HG02981 (cell line): ENCODE data around the gene CRIP2.

Experiments used
- ATAC-seq: cut with Tn5 transposase; IDR thresholded peaks from one replicate; pipeline ENCODE4 v1.9.1; 2021; ENCODE audit warnings: mild to moderate bottlenecking, moderate library complexity; ENCODE audit not compliant: unreplicated experiment

CRIP2 gene

DNA sequence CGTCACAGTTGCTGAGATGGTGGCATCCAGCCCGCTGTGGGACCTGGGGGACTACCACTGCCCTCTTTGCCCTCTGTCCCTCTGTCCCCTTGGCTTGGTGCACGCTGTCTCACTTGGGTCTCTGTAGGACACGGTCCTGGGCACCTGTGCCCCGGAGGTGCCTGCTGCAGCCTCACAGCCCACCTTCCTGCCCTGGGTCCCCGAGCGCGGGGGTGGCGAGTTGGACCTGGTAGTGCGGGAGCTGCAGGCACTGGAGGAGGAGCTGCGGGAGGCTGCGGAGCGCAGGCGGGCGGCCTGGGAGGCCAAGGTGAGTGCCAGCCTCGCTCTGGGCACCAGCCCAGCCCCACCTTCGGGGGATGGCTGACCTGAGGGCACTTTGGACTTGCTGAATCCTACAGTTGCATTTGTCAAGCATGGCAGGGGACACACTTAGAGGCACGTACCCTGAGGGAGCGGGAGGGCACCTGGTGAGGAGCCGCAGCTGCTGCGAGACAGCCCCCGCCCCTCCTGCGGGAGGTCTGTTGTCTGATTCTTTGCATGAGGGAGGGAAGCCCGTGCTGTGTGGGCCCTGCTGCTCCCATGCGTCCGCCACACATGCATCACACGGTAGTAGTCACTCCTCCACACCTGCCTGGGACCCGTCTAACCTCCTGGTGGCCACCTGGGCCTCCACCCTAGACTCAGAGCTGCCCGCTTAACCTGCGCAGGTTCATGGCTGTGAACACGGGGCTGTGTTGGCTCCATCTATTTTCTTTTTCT lies 23.2 kb downstream of the CRIP2 start:
- ATAC-seq = no peak

DNA sequence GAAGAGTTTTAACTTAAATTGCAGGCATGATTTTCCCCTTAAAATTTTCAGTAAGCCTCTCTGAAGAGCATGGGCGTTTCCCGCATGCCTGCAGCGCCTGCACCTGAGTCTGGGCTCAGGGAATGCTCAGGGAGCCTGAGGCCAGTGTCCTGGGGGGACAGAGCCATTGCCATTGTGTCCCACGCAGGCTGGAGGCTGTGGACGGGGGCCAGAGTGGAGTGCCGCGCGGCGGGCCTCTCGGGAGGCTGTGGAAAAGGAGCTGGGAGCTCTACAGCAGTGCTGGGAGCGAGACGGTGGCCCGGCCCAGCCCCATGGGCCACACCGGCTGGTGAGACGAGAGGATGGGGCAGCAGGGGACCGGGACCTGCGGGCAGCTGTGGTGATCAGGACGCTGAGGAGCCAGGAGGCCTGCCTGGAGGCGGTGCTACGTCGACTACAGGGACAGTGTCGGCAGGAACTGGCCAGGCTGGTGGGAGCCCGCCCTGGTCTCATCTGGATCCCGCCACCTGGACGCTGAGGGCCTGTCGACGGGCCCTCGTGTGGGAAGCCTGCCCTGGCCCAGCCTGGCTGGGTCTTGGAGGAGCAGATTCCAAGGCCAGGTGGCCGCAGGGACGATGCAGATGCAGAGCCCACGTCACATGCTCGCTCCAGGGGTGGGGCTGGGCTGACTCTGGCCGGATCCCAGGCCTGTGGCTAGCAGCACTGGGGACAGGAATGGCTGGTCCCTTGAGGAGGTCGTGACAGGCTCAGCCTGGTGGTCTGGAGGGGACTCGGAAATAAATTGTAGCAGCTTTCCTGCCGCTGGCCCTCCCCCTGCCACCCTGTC lies 24.0 kb downstream of the CRIP2 start:
- ATAC-seq = no peak

DNA sequence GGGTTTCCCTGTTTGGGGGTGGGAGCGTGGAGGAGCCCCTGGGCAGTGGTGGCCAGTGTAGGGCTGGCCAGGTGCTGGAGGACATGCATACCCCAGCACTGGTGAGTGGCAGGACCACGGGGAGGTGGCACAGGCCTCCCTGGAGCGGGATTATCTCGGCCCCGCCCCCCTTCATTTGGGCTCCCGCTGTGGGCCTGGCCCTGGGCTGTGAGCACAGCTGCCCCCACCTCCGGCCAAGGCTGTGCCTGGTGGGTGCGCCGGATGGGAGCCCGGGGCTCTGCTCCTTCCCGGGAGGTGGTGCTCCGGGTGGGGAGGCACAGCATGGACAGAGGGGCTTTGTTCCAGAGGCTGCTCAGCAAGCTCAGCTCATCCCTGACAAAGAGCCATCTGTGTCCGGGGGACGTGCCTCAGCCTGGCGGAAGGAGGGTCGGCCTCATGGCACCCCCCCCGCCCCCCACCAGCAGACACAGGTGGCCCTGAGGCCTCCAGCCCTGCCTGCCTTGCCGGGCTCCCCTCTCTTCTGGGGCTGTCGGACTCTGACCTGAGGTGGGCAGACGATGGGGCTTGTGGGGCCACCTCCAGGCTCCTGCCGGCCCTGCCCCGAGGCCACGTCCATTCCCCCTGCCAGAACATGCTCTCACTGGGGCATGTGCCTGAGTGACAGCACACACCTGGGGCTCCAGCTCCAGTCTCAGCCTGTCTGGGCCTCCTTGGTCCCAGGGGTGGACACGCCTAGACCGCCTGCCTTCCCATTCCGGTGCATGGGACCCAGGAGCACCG lies 24.8 kb downstream of the CRIP2 start:
- ATAC-seq = no peak

DNA sequence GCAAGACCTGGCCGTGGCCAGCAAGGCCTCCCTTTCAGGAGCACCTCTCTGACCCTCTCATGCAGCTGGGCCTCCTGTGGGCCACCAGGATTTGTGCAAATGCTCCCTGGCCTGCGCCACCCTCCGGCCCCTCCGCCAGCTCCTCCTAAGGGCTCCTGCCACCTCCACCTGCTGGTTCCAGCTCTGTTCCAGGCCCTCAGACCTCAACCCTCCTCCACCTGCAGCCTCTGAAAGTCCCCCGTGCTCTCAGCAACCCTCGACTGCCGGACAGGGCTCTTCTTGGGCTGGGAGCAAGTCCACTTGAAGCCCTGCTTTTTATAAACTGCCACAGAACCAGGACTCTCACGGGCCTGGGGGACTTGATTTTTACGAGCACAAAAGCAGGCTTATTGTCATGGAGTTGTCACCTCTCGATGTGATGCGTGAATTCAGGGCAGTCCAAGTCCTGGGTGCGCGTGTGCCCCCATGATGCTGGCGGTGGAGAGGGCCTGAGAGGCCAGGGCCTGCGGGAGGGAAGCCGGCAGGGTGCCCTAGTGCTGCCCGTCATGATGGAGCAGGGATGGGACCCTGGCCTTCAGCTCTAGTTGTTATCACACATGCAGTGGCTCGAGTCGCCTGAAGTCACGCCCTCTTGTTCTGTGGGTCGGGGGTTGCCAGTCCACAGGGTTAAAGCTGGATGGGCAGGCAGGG lies 25.6 kb downstream of the CRIP2 start:
- no peak for ATAC-seq

DNA sequence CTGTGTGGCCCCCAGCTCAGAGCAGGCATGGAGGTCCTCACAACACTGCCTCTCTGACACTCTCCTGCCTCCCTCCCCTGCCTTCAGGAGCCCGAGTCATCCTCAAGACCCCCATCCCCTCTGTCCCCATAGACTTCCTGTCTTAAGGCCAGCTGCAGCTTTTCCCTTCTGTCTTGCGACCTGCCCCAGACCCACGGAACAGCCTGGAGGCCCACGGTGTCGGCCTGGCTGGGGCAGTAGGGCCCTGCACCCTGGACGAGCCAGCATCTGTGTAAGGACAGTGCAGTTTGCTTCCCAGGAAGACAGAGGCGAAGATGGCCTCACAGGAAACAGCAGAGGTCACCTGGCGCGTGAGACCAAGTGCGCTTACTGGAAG lies 26.1 kb downstream of the CRIP2 start:
- ATAC-seq = no peak

DNA sequence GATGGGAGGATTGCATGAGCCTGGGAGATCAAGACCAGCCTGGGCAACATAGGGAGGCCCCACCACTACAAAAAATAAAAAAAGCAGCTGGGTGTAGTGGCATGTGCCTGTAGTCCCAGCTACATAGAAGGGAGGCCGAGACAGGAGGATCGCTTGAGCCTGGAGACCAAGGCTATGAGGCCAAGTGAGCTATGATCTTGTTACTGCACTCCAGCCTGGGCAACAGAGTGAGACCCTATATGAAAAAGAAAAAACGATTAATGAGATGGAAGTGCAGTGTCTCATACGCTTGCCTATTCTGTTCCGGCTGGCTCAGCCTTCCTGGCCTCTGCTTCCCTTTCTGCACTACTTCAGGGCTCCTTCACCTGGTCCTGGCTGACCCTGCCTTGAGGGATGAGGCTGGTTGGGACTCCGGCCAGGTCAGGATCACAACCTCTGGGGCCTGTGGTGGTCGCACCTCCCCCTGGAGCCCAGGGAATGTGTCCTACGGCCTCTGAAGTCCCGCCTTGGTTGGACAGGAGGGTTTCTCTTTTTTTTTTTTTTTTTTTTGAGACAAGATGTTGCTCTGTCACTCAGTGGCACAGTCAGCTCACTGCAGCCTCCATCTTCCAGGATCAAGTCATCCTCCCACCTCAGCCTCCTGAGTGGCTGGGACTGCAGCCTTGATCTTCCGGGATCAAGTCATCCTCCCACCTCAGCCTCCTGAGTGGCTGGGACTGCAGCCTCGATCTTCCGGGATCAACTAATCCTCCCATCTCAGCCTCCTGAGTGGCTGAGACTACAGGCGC lies 27.1 kb downstream of the CRIP2 start:
- no peak for ATAC-seq

DNA sequence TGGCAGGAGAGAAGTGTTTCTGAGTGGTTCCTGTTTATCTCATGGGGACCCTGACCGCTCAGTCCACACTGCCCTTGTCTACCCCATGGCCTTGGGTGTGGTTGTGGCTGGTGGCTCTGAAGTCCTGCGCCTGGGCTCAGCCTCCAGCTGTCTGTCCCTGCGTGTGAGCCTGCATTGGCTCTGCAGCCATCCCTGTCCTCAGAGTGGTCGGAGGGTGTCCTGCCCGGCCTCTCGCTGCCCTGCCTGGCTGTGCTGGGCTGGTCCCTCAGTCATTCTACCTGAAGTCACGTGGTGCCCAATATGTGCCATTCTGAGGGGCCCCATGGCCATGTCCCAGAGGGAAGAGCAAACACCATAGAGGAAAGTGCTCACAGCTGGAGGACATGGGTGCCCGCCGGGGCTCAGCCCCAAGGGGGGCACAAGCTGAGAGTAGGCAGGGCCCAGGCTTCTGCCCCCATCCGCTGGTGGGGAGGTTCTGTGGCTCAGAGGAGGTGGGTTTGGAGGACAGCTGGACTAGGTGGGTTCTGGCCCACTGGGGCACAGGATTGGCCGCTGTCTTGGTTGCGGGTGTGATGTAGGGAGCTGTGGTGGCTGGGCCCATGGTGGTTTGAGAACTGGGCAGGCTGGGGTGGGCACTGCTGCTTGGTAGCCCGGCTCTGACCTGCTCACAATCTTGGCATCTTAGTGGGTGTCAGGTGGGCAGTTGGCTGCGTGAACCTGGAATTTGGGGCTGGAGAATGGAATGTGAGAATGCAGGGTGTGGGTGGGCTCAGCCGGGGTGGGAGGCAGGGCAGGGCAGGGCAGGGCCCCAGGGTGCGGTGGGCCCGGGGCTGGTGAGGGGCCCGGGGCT lies 28.1 kb downstream of the CRIP2 start:
- ATAC-seq = no peak

DNA sequence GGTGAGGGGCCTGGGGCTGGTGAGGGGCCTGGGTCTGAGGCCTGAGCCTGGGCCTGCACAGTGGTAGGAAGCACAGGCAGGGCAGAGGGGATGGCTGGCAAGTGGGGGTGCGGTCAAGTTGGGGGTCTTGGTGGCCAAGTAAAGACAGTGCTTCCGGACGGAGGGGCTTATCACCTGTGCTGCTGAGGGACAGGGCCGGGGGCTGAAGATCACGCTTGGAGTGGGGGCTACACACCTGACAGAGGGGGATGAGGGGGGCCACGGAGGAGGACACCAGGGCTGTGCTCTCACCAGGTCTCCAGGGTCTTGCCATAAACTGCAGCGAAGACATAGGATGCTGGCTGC lies 28.6 kb downstream of the CRIP2 start:
- no peak for ATAC-seq

DNA sequence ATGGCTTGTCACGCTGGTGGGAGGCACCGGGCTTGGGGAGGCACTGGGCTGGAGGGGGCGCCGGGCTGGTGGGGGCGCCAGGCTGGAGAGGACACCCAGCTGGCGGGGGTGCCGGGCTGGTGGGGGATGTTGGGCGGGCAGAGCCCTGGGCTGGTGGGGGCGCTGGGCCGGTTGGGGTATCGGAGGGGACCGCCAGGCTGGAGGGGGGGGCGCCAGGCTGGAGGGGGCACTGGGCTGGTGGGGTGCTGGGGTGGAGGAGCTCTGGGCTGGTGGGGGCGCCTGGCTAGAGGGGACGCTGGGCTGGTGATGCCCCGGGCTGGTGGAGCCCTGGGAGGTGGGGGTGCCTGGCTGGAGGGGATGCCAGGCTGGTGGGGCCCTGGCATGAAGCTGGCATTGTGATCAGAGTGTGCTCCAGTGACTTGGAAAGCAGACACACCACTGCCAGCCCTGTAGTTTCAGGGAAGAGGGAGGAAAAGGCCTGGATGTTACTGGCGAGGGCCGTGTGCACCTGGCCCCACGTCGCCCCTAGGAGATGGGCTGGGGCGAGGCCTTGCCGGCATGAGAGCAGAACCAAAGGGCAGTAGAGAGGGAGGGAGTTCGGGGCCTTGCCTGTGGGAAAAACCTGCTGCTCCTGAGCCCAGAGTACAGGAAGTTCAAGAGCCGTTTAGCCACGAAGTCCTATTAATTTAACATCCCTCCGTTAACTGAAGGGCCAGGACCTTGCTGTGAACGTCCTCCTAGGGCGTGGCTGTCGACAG lies 29.5 kb downstream of the CRIP2 start:
- ATAC-seq = no peak

DNA sequence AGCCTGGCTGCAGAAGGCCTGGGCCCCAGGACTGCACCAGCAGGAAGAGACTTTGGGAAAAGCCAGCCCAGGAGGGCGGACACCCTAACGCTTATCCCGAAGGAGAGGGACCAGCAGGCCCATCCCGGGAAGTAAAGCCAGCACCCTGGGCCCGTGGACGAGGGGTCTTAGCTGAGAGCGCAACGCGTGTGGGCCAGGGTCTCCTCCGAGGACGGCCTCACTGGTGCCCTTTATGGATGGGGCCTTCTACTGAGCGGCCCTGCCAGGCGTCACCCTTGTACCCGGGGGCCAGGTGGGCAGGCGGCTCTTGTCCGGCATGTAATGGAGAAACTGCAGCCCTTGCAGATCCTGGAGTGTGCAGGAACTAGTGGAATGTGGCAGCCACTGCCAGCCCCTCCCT lies 30.5 kb downstream of the CRIP2 start:
- ATAC-seq = no peak

DNA sequence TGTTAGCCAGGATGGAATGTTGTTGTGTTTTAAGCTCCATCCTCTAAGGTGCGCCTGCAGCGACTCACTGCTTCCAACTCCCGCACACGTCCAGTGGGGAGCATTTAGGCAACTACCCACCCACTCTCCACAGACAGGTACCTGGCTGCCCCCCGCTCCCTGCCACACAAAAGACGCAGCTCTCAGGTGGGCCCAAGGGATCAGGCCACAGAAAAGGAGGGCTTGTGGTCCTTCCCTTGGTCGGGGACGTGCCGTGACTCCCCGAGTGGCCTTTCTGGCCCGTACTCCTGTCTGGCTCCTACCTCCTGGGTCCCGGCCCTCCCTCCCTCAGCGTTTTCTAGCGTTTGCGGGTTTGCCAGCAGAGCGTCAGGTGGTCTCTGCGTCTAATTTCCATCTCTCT lies 32.6 kb downstream of the CRIP2 start:
- ATAC-seq = no peak

DNA sequence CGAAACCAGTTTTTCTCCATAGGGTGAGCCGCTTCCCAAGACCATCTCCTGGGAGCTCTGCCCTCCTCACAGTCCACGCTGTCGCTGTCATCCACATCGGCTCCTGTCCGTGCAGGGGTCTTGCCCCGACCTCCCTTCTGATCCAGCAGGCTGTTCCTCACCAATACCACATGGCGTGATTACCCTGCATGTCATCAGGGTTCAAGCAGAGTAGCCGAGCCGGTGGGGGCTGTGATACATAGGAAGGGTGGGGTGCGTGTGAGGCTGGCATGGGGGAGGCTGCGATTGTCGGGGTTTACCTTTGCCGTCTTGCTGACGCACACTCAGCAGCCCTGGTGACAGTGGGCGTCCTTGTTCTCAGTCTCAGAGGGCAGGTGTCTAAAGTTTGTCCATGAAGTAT lies 33.4 kb downstream of the CRIP2 start:
- no peak for ATAC-seq

DNA sequence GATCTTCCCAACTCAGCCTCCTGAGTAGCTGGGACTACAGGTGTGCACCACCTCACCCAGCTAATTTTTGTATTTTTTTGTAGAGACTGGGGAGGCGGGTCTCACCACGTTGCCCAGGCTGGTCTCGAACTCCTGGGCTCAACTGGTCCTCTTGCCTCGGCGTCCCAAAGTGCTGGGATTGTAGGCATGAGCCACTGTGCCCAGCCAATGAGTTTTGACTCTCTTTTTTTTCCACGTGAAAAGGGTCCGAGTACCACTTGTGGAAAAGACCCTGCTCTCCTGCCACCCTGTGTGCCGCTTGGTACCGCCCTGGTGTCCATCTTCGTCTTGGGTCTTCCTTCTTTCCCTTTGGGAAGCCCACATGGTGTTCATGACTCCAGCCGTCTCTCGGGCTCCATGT lies 34.0 kb downstream of the CRIP2 start:
- no peak for ATAC-seq

DNA sequence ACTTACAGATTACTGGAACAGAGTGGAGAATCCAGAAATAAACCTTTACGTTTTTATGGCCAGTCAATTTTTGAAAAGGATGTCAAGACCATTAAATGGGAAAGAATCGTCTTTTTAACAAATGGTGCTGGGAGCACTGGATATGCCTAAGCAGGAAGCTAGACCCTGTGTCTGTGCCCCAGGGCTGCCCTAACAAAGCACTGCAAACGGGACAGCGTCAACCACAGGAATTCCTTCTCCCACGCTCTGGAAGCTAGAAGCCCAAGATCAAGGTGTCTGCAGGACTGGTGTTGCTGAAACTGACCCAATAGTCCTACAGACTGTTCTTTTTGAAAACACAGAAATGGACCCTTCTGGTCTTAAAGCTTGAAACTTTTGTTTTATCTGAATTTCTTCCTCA lies 42.5 kb downstream of the CRIP2 start:
- no peak for ATAC-seq

DNA sequence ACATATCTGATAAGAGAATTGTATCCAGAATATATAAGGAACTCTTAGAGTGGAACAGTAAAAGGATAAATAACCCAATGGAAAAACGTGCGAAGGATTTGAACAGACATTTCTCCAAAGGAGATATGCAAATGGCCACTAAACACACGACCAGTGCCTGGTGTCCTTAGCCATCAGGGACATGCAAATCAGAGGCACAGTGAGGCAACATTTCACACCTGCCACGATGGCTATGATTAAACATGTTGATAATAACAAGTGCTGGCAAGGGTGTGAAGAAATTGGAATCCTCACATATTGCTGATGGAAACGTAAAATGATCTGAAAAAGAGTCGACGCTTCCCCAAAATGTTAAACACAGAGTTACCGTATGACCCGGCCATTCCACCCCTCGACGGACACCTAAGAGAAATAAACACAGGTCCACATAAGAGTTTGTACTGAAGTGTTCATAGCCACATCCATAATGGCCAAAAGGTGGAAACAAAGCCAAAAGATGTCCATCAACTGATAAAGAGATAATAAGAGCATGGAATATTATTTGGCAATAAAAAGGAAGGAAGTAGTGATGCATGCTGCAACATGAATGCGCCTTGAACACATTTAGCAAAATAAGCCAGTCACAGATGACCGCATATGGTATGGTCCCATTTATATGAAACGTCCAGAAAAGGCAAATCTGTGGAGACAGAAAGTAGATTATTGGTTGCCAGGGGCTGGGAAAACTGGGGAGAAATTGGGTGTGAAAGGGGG lies 45.5 kb downstream of the CRIP2 start:
- no peak for ATAC-seq

DNA sequence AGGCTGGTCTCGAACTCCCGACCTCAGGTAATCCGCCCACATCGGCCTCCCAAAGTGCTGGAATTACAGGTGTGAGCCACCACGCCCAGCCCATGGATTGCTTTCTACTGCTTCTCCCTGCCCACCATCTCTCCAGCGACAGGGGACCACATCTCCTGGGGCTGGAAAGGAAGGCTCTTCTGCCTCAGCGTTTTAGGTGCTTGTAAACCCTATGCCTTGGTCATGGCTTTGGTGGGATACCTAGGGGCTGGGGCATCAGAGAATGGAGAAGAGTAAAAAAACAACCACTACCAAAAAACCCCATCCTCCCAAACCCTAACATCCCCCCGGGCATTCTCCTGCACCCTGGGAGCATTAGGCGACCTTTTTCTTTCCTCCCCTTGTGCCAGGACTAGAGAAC lies 50.7 kb downstream of the CRIP2 start:
- ATAC-seq = no peak

DNA sequence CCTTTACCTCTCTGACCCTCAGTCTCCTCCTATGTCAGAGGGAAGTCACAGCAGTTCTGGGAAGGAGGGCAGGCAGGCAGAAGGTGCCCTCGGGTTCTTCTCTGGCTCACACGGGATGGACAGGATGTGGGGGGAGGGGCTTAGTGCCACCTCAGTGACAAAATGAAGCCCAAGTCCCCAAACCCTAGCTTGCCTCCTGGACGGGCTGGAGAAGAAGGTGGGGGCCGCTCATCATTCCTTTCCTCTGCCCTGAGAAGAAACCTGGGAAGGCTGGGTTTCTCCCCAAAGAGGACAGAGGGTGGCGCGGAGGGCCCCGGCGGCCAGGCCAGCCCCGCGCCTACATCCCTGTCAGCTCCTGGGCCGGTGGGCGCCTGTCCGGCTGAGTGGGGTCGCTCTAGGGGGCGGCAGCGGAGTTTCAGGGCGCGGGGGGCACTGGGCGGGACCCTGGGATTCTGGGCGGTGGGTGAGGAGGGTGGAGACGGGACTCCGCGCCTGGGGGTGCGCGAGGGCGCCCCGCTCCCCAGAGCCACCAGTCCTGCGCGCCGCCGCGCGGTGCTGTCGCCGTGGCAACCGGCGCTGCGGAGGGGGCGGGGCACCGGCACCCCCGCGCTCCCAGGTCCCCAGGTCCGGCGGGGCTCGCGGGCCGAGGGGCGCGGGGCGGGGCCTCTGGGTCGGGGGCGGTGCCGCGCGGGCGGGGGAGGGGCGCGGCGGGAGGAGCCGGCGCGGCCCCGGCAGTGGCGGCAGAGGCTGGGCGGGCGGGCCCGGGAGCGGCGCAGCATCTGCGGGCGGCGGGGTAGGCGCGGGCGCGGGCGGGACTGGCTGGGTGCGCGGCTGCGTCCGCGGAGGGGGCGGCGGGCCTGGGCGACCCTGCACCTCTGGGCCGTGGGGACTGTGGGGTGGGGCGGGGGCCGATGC lies 51.5 kb downstream of the CRIP2 start, which contains the start of gene TMEM121:
TMEM121 (plus strand) TSS at position 723 of the 915 bp plus-strand sequence. CDS start 2,252 bp downstream, outside the sequence.
- no peak for ATAC-seq
